HG03103 (cell line): ENCODE measurements around the gene CLEC3A.
A peak's percentile ranks its signal among the peaks of the same experiment; 100 is the strongest.
"Not testable (repeated sequence)": the region's sequence is repeated elsewhere in the genome, so short reads cannot be mapped to it uniquely, and the experiment has no call there.

Source experiments
- ATAC-seq: cut with Tn5 transposase; IDR thresholded peaks from one replicate; pipeline ENCODE4 v1.9.1; 2021; ENCODE audit warnings: low read depth; ENCODE audit not compliant: unreplicated experiment

Gene CLEC3A

DNA sequence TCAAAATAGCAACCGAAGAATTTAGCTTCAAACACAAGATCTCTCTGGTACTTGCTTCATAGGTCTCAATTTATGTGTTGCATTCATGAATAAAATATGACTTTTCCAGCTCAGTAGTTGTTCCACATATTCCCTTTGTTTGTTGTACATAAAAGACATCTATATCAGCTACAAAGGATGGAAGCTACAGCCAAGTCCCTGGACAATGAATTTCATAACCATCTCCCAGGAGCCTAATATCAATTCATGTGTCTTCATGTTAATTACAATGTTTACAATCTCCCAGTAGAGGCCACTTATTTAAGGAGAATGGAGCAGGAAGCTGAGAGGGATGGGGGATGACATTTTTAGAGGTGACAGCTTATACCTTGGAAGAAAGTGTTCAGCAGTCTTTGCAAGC is 3.3 kb downstream of the CLEC3A start:
- ATAC-seq = no peak

DNA sequence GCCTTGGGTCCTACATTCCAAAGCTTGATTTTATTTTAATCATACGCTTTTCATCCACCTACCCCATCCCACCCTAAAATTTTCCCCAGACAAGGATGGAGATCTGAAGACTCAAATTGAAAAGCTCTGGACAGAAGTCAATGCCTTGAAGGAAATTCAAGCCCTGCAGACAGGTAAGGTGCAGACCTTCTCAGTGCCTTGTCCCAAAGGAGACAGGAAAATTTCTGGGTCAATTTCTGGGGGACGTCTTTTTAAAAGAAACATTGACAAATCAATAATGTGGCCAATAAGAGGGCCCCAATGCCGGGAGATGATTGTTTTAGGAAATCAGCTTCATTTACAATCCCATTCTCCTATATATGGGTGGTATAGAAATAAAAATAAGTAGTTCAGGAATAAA is 5.7 kb downstream of the CLEC3A start:
- no peak for ATAC-seq

DNA sequence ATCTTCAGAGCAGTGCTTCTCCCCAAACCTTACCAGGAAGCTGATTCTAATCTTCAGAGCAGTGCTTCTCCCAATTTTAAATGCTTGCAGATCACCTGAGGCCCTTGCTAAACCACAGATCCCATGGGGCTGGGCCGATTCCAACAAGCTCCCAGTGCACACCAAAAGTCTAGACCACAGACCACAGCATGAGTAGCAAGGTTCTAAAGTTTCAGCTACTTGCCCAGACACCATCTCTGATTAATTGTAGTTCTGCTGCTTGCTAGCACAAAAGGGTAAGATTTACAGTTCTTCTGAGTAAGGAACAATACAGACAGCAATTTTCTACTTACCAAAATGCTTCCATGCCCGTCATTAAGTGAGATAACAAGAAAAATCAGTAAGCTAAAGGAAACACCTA is 12.2 kb downstream of the CLEC3A start:
- peak; percentile 49 for ATAC-seq

DNA sequence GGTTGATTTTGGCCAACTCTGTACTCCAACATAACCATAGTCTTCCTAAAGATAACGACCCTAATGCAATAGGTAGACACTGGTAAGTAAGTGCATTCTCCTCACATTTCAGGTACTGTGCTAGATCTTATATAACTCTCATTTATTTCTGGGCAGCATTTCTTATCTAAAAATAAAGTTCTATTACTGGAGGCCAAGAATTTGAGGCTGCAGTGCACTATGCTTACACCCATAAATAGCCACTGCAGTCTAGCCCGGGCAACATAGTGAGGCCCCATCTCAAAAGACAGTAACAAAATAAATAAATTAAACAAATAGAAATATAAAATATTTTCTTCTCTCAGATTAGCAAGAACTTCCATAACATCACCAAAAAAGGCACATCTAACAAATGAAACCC is 12.7 kb downstream of the CLEC3A start:
- ATAC-seq = no peak

DNA sequence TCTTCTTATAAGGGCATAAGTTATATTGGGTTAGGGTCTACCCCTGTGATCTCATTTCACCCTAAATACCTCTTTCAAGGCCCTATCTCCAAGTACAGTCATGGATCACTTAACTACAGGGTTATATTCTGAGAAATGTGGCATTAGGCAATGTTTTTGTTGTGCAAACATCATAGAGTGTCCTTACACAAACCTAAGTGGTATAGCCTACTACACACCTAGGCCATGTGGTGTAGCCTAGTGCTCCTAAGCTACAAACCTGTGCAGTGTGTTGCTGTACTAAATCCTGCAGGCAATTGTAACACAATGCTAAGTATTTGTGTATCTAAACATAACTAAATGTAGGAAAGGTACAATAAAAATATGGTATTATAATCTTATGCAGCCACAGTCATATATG is 18.0 kb downstream of the CLEC3A start:
- no peak for ATAC-seq

GRCh38 chr16:78045865-78046581 is 23.7 kb downstream of the CLEC3A start:
- ATAC-seq = no peak

DNA sequence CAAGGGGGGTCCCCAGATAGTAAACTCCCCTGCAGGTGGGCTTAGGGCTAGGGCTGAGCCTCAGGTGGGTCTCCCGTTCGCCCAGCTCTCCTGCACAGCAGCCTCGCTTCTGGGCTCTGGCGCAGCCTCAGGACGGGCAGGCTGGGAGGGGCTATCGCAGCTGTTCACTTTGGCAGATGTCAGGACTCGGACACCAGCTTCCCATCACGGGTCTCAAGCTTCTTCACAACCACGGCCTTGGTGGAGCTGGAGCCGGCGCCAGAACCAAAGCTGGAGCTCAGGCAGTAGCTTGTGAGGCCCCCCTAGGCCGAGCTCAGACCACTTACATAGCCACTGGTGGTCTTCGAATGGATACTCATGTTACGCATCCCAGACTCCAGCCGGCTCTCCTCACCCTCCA is 26.0 kb downstream of the CLEC3A start:
- ATAC-seq = no peak

GRCh38 chr16:78050734-78051400 is 28.5 kb downstream of the CLEC3A start:
- ATAC-seq = no peak

DNA sequence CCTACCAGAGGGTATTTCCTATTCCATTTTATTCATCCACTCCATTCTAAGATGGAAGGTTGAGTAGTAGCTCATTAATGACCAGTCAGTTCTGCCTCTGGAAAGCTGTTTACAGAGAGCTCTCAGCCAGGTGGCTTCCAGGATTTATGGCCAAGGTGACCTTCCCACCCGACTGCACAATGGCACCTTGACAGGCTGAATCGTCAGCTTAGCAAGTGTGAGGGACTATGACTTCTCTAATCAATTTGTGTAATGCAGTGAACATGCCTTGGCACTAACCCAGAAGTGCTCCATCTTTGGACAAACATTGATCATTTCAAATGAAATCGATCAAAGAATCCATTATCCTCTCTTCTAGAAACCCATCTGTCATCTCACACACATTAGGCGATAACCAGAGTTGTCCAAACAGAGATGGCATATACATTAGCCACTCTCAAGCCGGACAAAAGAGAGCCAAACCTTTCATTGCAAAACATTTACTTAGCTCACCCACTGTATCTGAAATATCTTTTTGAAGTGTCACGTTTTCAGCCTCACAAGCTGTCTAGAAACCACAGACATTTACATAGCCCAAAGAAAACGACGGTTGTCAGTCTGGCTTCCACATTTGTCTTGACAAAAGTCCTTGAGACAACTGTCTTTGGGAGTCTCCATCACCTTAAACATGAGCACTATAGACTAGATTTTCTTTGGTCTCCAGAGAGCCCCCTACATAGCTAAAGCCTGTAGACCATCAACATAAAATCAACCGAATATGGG is 35.6 kb downstream of the CLEC3A start:
- ATAC-seq = no peak

- ATAC-seq = not testable (repeated sequence)
These were observed 37.5 kb downstream of the CLEC3A start for GRCh38 chr16:78059806-78060205.

DNA sequence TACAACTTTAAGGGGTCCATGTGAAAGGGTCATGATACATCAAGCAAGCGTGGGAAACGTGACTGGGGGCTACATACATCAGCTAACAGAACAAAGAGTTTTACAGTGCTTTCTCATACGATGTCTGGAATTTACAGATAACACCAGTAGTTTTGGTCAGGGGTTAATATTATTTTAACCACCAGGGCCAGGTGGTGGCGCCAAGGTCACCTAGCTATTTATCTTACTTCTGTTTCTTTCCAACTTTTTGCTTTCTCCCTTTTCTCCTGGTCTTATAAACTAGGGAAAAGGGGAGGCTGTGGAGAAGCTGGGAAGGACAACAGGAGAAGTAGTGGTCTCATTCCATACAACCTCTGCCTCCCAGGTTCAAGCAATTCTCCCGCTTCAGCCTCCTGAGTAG is 37.9 kb downstream of the CLEC3A start:
- ATAC-seq = no peak

- ATAC-seq = no peak
These were observed 38.5 kb downstream of the CLEC3A start for GRCh38 chr16:78060809-78061208.

- no peak for ATAC-seq
These were observed 43.0 kb downstream of the CLEC3A start for GRCh38 chr16:78065319-78065718.

DNA sequence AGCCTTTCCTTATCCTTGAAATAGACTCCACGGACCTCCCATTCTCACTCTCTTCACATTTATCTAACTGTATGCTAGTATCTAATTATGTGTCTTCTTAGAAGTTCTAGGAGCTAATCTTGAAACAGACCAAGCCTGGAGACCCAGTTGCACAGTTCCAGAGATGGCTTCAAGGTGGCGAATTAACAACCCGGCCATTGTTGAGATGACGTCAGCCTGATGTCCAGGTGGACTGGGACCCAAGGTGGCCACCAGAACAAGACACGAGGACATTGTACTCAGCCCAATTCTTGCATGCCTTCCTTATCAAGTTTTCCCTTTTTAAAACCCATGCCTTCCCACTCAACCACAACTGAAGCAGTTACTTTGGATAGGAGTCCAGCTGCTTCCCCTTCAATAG is 47.6 kb downstream of the CLEC3A start:
- no peak for ATAC-seq

DNA sequence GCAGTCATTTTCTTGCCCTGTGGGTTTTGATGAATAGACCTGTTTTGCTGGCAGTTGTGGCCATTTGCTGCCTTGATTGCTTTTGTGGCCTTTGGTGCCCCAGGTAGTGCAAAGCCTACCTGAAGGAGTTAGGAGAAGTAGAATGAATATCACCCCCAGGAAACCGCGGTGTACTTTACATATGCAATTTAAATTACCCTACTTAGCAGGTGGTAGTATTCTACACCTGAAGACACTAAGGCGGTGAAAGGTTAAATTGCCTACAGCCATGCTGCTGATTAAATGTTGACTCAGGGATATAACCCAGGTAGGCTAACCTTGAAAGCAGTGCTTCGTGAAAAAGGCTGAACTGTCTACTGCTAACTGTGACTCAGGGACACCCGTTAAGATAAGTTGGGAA is 49.9 kb downstream of the CLEC3A start:
- no peak for ATAC-seq

DNA sequence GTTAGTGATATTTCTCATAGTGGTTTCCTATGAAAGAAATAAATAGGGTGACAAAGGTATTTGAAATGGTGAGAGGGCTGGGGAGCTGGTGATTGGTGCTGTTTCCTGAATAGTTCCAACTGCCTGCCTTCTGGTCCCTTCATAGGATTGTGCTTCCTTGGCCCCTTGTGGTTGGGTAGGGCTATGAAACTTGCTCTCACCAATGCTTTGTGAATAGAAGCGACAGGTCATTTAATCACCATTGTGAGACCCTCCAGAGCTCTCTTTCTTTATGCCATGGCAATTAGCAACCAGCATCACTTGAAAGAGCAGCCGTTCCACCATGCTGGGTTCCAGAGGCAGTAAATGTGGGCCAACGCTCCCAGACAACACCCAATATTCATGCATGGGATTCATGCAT is 53.5 kb downstream of the CLEC3A start:
- no peak for ATAC-seq

DNA sequence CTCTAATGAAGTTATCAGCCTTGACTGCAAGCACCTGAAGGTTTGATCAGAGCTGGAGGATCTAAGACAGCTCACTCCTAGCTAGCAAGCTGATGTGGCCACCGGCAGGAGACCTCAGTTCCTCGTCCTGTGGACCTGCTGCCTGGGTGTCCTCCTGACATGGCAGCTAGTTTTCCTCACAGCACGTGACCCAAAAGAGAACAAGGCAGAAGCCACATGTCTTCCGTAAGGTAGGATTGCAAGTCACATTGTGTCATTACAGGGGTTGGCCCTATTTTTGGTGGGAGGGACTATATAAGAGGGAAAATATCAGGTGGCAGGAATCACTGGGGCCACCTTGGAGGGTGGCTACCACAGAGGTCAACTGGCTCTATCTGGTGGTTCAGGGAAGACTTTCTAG is 59.0 kb downstream of the CLEC3A start:
- ATAC-seq = no peak
